K562 (cell line): Measurements from ENCODE around the gene SRCAP. TPM values are rescaled to one million over a fixed set of nuclear protein-coding genes. Genes with fewer than 3 reads are reported as not detected.
"Not testable (repeated sequence)": the region's sequence is repeated elsewhere in the genome, so short reads cannot be mapped to it uniquely, and the experiment has no call there.

ENCODE experiments used
- ATAC-seq: fragments of 200-7000 bp; cut with Tn5 transposase; 3 replicates; pipeline ENCODE4 v1.9.1; 2020; ENCODE audit warnings: moderate library complexity
- BruUV-seq: library from RNA; stranded (reverse); fragments of 400-500 nt; replicated peaks from 2 replicates; lab custom pipeline; 2021; lab: Mats Ljungman, UMichigan
- CTCF ChIA-PET: fragments of 300-600 bp; formaldehyde crosslinking; extraction: SDS; loops from one replicate; lab custom pipeline; 2021; ENCODE audit warnings: low intra/inter-chr PET ratio; lab: Yijun Ruan, JAX
- POLR2A ChIA-PET: fragments of 300-600, 350-650 bp; sonication (Branson Sonifier 250); formaldehyde crosslinking; extraction: SDS; loops from one replicate; lab custom pipeline; 2021; ENCODE audit warnings: antibody characterized with exemption, inconsistent platforms; lab: Yijun Ruan, JAX
- DNase-seq, 4 experiments: peaks; one replicate each; pipeline versions ENCODE4 v3.0.0 to v3.0.0-alpha.2; 2011 to 2018; ENCODE audit warnings: low spot score in 3 of 4, mixed read lengths in 3 of 4; ENCODE audit errors: extremely low read depth in 1 of 4
- FAIRE-seq: peaks from 2 replicates; lab custom pipeline; 2011; peaks lifted over from hg19 to GRCh38; lab: Jason Lieb, UNC
- H2AFZ ChIP-seq: 2 replicates; pipeline ENCODE4 v1.6.0; 2011; ENCODE audit warnings: low read depth, low read length, control low read depth, inconsistent platforms
- H3K27ac ChIP-seq: fragments of 200-600 bp; 3 replicates; pipeline ENCODE4 v1.8.0; 2011; ENCODE audit warnings: low read depth, mild to moderate bottlenecking, control low read depth, inconsistent platforms, low read length, moderate library complexity, mixed read lengths; ENCODE audit errors: extremely low read depth
- H3K27me3 ChIP-seq, 2 experiments: fragments of 300-600 bp in 1 of 2; 2 replicates in 1 of 2; 3 replicates in 1 of 2; pipeline versions ENCODE4 v1.6.0 to v1.8.0; 2011; ENCODE audit warnings: inconsistent platforms in 2 of 2, low read length in 2 of 2, mild to moderate bottlenecking in 1 of 2, mixed read lengths in 1 of 2, moderate library complexity in 1 of 2; ENCODE audit not compliant: control insufficient read depth in 2 of 2, insufficient read depth in 2 of 2
- H3K36me3 ChIP-seq: fragments of 300-600 bp; 3 replicates; pipeline ENCODE4 v1.8.0; 2011; ENCODE audit warnings: mild to moderate bottlenecking, low read length, inconsistent platforms; ENCODE audit not compliant: control insufficient read depth, insufficient read depth
- H3K4me1 ChIP-seq, 2 experiments: fragments of 200-600 bp in 1 of 2; replicated peaks in 1 of 2; 2 replicates in 1 of 2; 3 replicates in 1 of 2; pipeline versions ENCODE4 v1.5.1 to v1.8.0; 2011; ENCODE audit warnings: inconsistent platforms in 2 of 2, low read length in 2 of 2, mild to moderate bottlenecking in 1 of 2, mixed read lengths in 1 of 2, moderate library complexity in 1 of 2; ENCODE audit not compliant: control insufficient read depth in 2 of 2, insufficient read depth in 2 of 2
- H3K4me2 ChIP-seq: 2 replicates; pipeline ENCODE4 v1.6.1; 2011; ENCODE audit warnings: low read length, control low read depth, inconsistent platforms, mixed read lengths; ENCODE audit not compliant: insufficient read depth
- H3K4me3 ChIP-seq: fragments of 200-600 bp; sonication (generic), shearing (Covaris generic); 2 replicates; pipeline ENCODE4 v1.5.1; 2016; ENCODE audit warnings: control low read depth, inconsistent platforms
- H3K79me2 ChIP-seq: fragments of 200-600 bp; 3 replicates; pipeline ENCODE4 v1.8.0; 2011; ENCODE audit warnings: low read length, inconsistent platforms; ENCODE audit not compliant: control insufficient read depth, insufficient read depth
- H3K9ac ChIP-seq, 2 experiments: 2 replicates each; pipeline versions ENCODE4 v1.6.0 to v1.6.1; 2011; ENCODE audit warnings: low read depth in 2 of 2, low read length in 2 of 2, control low read depth in 1 of 2, inconsistent platforms in 1 of 2, mild to moderate bottlenecking in 1 of 2, mixed read lengths in 1 of 2; ENCODE audit not compliant: insufficient read depth in 1 of 2
- H3K9me1 ChIP-seq: one replicate; pipeline ENCODE4 v1.6.0; 2011; ENCODE audit warnings: inconsistent platforms, mild to moderate bottlenecking, low read length, moderate library complexity; ENCODE audit not compliant: control insufficient read depth, insufficient read depth
- H3K9me3 ChIP-seq: replicated peaks from 2 replicates; pipeline ENCODE4 v1.5.1; 2011; ENCODE audit warnings: low read depth, low read length, inconsistent platforms; ENCODE audit not compliant: control insufficient read depth, insufficient read depth
- H4K20me1 ChIP-seq: replicated peaks from 2 replicates; pipeline ENCODE4 v1.6.1; 2011; ENCODE audit warnings: low read length, inconsistent platforms, mixed read lengths; ENCODE audit not compliant: control insufficient read depth, insufficient read depth
- RBFOX2 ChIP-seq: fragments of 200-400 bp; formaldehyde crosslinking; IDR thresholded peaks from 2 replicates; pipeline ENCODE4 v1.6.1; 2017; ENCODE audit warnings: low read depth, mild to moderate bottlenecking, low read length, moderate library complexity
- RERE ChIP-seq: sonication (generic); formaldehyde crosslinking; IDR thresholded peaks from 2 replicates; pipeline ENCODE4 v1.8.0; 2023; ENCODE audit warnings: missing genetic modification reagents, mild to moderate bottlenecking, borderline replicate concordance
- SETDB1 ChIP-seq: IDR thresholded peaks from one replicate; pipeline ENCODE4 v1.6.1; 2012; ENCODE audit warnings: low read length, control low read depth, inconsistent platforms
- ZMIZ1 ChIP-seq, 2 experiments: fragments of 150-350 bp in 1 of 2; IDR thresholded peaks; 2 replicates each; pipeline ENCODE4 v1.6.1; 2012 to 2016; ENCODE audit warnings: low read depth in 2 of 2, low read length in 2 of 2, mild to moderate bottlenecking in 1 of 2, moderate library complexity in 1 of 2
- ZNF584 ChIP-seq: fragments of 200-800 bp; sonication (Bioruptor generic); IDR thresholded peaks from 2 replicates; pipeline ENCODE4 v1.6.1; 2016; ENCODE audit warnings: low read depth, mild to moderate bottlenecking, missing genetic modification characterization, missing compliant biosample characterization
- WGBS: fragments of 100-300 bp; shearing (Covaris generic); methylation state at CpG from one replicate; pipeline ENCODE4 v1.1.6; 2016; ENCODE audit warnings: low coverage, mixed read lengths; ENCODE audit not compliant: insufficient coverage; ENCODE audit errors: missing lambda C conversion rate; 5-methylcytosine and 5-hydroxymethylcytosine counted together
- in situ Hi-C: fragments of 300-500 bp; cut with MboI; formaldehyde crosslinking; loops from 4 replicates; pipeline ENCODE4 v1.15.0; 2018; ENCODE audit warnings: inconsistent platforms, mixed read lengths
- intact Hi-C: fragments of 100-400 bp; cut with micrococcal nuclease; formaldehyde crosslinking; loops from 2 replicates; pipeline ENCODE4 v1.14.2; 2022
- polyA plus RNA-seq, 8 experiments: library from polyadenylated mRNA; depleted of rRNA in 4 of 8; stranded (reverse) in 5 of 8; unstranded in 3 of 8; fragments of >200 nt; fragmentation: Nextera tagmentation in 2 of 8; fragmentation: Illumina TruSeq in 1 of 8; extraction: Ambion mirVana in 2 of 8; extraction: Trizol in 1 of 8; gene quantifications; 2 replicates each; pipeline versions ENCODE4 v1.2.1 to v1.2.3, GENCODE V29; 2011 to 2014; ENCODE audit warnings: inconsistent platforms in 1 of 8, missing spikeins in 1 of 8
- total RNA-seq, 7 experiments: library from RNA; depleted of rRNA in 6 of 7; stranded (reverse); fragments of >200 nt in 6 of 7; fragmentation: Illumina TruSeq in 2 of 7; extraction: Trizol in 2 of 7; gene quantifications; 2 replicates each; pipeline versions ENCODE4 v1.2.1 to v1.2.3, GENCODE V29; 2011 to 2021; ENCODE audit warnings: low replicate concordance in 1 of 7

The SRCAP gene
- total and polyA plus RNA-seq, 9 of the 15 experiments (the other 6 are each of a cell fraction or from before 2014, with no cell fraction given) = 0.21 to 62.6 (median 5.8) TPM

DNA sequence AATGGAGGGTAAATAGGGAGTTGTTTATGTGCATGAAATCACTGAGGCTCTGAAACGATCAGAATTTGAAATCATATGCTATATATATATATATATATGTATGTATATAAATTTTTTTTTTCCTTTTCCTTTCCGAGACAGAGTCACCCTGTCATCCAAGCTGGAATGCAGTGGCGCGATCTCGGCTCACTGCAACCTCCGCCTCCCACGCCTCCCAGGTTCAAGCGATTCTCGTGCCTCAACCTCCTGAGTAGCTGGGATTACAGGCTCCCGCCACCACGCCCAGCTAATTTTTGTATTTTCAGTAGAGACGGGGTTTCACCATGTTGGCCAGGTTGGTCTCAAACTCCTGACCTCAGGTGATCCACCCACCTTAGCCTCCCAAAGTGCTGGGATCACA lies 4.1 kb downstream of the SRCAP start:
- H2AFZ ChIP-seq, H3K27ac ChIP-seq, H3K4me3 ChIP-seq, H3K4me2 ChIP-seq, H4K20me1 ChIP-seq, BruUV-seq, in situ Hi-C loops, ATAC-seq, intact Hi-C loops, CTCF ChIA-PET, H3K9me1 ChIP-seq, H3K9me3 ChIP-seq, FAIRE-seq, H3K9ac ChIP-seq, H3K27me3 ChIP-seq, DNase-seq: not testable (repeated sequence)
- 92% methylated on average over 5 of the region's 12 CpGs for WGBS
- POLR2A ChIA-PET = interaction anchor here (0.8 to 1.9 kb wide), 2 partner anchors 10 to 14 kb away, joined by 3 to 10 read pairs; no protein-coding TSS in a partner anchor
- H3K79me2 ChIP-seq = peaks cover 48% of the 10 kb centered on the region
- peaks cover 11% of the 10 kb centered on the region in 2 experiments for H3K4me1 ChIP-seq
- peaks cover 83% of the 10 kb centered on the region for H3K36me3 ChIP-seq

DNA sequence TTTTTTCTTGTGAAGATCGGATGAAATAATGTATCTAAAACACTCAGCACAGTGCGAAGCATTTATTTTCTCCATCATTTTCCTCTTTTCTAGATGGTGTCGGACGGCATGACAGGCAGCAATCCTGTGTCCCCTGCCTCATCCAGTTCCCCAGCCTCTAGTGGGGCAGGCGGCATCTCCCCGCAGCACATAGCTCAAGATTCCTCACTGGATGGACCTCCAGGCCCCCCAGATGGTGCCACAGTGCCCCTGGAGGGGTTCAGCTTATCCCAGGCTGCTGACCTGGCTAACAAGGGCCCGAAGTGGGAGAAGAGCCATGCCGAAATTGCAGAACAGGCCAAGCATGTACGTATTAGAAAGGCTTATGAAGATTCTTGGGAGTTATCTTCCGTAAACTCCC lies 5.0 kb downstream of the SRCAP start:
- intact Hi-C loops = no loop called here
- ATAC-seq = no peak
- Histone ChIP-seq H3K9me3 (no peaks in the 10 kb centered on the region), H3K9me1 (no peaks in the 10 kb centered on the region), H3K79me2 (peaks cover 43% of the 10 kb centered on the region), H3K27ac (no peak overlapping the region), H3K9ac (peak overlapping the region in 1 of 2 experiments; percentile 85; a peak in 2 of 4 replicates), H3K4me1 (peaks cover 7 to 11% of the 10 kb centered on the region in 2 experiments), H3K27me3 (no peaks in the 10 kb centered on the region), H3K36me3 (peaks cover 91% of the 10 kb centered on the region)
- no peak for FAIRE-seq
- in situ Hi-C loops = no loop called here
- WGBS = 95% methylated on average over 10 of the region's 10 CpGs
- POLR2A ChIA-PET = interaction anchor here (0.9 kb wide), 1 partner anchor 71 kb away, joined by 3 read pairs; no protein-coding TSS in a partner anchor
- BruUV-seq = no TSS peak
- TF ChIP-seq ZNF584 (CRISPR knock-in tag) (no peak), SETDB1 (no peak), RERE (CRISPR knock-in tag) (no peak), ZMIZ1 (IDR thresholded peaks at IDR 0.05; ENCODE audit: low read depth in 2 of 2, low read length in 2 of 2) (no peak), RBFOX2 (peak; percentile 36; the same call in 1 of the 2 replicates)
- TF ChIP-seq, all 486 proteins: peak for 1
- 0 out of 2 replicates have a peak, but pooled peaks cover 7% of the 10 kb centered on the region for H4K20me1 ChIP-seq
- CTCF ChIA-PET = no interaction called here
- H3K4me2 ChIP-seq = no peak overlapping the region
- no peak overlapping the region for H3K4me3 ChIP-seq
- no peak for DNase-seq
- no peak overlapping the region for H2AFZ ChIP-seq
